Stimulated activated CD4-positive, alpha-beta T cell treated with anti-CD3 and anti-CD28 coated beads, Interleukin-4, amount 100 ng/mL, for 1 hour (primary cell): ENCODE measurements around the gene CSNK1E.

Experiments used
- DNase-seq: peaks from one replicate; pipeline ENCODE4 v3.0.0-alpha.2; 2020

CSNK1E gene

DNA sequence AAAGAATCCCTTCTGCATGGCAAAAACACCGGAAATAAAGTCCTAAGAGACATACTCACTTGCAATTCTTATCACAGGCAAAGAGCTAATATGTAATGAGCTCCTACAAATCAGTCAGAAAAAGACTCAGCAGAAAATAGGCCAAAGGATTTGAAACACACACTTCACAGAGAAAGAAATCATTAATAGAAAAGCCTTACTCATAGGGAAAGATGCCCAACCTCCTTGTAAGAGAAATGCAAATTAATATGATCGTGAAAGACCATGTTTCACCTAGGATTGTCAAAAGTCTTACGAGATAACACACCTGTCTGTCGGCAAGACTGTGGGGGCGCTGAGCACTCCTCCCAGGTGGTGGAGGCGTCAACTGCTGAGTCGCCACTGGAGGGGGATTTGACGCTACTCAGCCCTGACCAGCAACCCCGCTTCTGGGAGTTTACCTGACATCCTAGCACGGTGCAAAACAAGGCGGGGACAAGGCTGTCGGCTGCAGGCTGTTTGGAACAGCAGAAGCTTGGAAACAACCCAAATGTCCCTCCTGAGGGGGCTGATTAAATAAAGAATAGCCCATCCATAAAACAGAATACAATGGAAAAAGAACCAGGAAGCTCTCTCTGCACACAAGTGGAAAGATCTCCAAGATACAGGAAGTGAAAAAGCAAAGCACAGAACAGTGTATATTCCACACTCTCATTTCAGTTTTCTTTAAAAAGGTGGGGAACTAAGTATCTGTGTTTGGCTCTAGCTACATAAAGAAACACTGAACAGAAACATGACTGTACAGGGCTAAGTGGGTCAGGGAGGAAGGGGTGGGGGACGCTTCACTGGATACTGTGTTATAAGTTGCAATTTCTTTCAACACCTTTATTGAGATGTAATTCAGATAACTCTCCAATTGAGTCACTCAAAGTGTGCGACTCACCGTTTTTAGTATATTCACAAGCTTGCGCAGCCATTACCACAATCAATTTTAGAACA is 11.5 kb downstream of the CSNK1E start:
- DNase-seq: peak; percentile 43

DNA sequence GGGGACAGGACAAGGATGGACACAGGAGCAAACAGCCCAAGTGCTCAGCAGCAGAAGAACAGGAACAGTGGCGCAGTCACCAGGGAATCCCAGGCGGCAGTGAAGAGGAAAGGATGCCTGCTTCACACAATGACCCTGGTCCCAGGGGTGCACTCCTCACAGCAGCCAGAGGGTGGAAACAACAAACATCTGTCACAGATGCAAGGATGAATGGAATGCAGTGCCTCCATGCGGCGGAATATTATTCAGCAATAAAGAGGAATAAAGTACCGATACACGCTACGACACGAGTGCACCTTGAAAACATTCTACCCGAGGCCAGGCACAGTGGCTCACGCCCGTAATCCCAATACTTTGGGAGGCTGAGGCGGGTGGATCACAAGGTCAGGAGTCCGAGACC is 12.7 kb downstream of the CSNK1E start:
- no peak for DNase-seq

GRCh38 chr22:38303974-38304373 is 13.3 kb downstream of the CSNK1E start:
- DNase-seq: no peak

DNA sequence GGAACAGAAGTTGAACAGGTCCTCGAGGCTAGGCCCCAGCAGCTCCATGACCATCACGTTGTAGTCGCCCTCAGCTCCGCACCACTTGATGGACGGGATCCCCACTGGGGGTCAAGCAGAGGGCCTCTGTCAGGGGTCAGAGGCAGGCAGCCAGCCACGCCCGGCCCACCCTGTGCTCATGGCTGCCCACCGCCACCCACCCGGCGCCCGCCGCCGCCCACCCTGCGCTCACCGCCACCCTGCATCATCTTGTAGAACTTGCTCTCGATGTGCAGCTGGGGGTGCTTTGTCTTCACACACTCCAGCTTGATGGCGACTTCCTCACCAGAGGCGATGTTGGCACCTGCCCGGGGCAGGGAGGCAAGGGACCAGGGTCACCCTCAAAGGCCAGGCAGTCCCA is 14.3 kb downstream of the CSNK1E start:
- no peak for DNase-seq

- no peak for DNase-seq
Observed at GRCh38 chr22:38300946-38301345, 16.3 kb downstream of the CSNK1E start.

- no peak for DNase-seq
Observed at GRCh38 chr22:38300197-38300945, 16.9 kb downstream of the CSNK1E start.

- DNase-seq: no peak
Observed at GRCh38 chr22:38299770-38300102, 17.5 kb downstream of the CSNK1E start.

GRCh38 chr22:38298312-38299005 is 18.8 kb downstream of the CSNK1E start:
- DNase-seq: peak; percentile 54

GRCh38 chr22:38296372-38296771 is 20.9 kb downstream of the CSNK1E start:
- no peak for DNase-seq

DNA sequence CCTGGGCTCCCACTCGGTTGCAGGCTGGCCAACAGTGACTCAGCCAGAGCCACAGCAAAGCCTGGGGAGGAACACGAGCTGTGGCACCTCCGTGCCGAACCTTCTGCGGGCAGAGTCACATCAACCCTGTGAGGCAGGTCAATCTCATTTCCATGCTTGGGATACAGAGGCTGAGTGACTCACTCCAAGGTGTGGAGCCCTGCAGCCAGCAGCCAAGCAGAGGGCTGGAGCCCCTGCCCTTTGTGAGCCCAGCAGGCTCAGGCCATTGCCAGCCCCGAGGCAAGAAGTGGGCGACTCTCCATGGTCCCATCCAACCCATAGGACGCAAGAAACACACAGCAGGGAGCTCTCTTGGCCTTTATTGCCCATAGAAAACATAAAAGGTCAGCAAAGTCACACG is 21.4 kb downstream of the CSNK1E start:
- no peak for DNase-seq

DNA sequence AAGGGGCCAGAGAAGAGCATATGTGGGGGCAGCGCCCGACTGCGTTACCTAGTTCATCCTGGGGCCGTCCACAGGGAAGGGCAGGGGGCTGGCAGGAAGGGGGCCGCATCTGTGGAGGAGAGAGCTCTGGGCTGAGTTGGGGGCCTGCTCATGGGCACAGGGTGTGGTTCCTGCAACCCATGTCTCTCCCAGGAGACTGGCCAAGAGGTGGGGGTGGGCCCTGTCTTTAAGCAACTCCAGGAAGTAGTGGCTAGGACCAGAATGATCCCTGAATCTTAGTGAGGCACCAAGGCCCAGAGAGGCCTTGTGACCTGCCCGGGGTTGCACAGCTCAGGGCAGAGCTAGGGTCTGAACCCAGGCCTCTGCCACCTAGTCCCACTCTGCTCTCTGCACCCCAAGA is 21.9 kb downstream of the CSNK1E start:
- no peak for DNase-seq

DNA sequence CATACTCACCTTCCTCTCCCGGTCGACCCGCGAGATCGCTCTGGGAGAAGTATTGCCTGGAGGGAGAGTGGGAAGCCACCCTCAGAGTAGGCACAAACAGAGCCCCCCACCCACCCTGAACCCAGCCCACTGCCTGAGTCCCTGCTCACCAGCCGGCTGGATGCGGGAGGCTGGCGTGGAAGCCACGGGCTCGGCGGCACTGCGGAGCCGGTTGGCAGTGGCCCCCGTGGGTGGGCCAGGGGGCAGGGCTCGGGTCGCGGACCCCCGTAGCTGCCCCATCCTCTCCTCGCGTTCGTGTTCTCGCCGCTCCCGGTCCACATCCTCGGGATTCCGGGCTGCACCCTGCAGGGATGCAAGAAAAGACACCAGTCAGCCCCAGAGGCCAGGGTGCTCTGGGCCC is 23.0 kb downstream of the CSNK1E start:
- no peak for DNase-seq

- no peak for DNase-seq
Observed at GRCh38 chr22:38292694-38293093, 24.5 kb downstream of the CSNK1E start.

- DNase-seq: no peak
Observed at GRCh38 chr22:38291201-38291777, 25.9 kb downstream of the CSNK1E start.

DNA sequence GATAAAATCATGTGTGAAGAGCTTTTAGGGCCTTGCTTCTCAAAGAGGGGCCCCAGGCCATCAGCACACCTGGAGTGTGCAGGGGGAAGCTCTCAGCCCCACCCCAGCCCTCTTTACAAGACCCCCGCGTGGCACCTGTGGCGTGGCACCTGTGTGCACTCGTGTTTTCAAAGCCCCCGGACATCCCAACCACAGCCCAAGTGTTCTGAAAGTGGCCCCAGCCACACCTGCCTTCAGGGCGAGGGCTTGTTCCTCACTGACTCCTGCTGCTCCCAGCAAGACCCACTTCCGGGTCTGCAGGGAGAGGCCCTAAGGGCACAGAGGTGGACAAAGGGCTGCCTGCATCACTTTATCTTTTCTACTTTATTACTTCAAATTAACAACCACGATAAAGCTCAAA is 26.9 kb downstream of the CSNK1E start:
- no peak for DNase-seq

DNA sequence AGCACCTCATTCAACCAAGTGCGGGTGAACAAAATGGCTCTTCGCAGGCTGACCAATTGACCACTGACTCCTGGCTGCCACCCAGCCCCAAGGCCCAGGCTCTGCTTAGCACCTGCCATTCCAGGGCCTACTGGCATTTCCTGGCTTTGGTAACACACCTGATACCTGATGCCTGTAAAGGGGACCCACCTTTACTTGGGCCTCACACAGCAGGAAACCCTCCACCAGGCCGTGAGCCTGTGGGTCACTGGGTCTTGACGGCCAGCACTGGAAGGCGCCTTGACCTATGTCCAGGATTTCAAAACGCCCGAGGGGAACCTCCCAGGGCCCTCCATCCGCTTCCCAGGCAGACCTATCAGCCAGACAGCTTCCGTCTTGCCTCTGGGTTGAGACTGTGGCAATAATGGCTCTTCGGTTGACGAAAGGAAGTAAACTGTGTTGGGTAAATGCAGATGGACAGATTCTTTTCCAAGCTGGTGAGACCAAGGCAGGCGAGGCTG is 27.6 kb downstream of the CSNK1E start:
- DNase-seq: no peak

DNA sequence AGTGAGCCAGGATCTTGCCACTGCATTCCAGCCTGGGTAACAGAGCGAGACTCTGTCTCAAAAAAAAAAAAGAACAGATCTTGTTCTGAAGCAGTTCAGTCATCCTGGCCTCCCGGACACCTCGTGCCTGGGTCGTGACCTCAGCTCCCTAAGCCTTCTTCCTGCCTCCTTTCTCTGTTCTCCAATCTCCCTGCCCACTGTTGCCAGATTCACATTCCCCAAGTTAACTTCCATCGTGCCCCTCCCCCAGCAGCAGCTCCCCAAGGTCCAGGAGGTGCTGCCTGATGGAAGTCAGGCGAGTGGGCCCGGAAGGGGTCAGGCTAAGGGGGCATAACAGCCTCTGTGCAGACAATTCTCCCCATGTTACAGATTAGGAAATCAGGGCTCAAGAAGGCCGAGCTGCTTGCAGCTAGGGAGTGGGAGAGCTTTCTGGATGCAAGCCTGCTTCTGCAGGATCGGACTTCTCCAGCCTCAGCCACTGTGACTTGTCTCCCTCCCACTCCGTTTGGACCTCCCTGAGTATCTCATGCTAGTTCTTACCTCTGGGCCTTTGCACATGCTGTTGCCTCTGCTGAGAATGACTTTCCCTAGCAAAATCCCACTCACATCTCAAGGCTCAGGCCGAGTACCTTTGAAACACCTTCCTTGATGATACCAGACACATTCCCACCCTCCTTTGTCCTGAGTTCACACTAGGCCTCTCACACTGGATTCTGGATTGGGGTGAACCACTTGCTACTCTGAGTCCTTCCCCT is 30.1 kb downstream of the CSNK1E start:
- DNase-seq: no peak

- no peak for DNase-seq
Observed at GRCh38 chr22:38285018-38285417, 32.2 kb downstream of the CSNK1E start.

- DNase-seq: no peak
Observed at GRCh38 chr22:38284042-38284402, 33.2 kb downstream of the CSNK1E start.

- DNase-seq: no peak
Observed at GRCh38 chr22:38282397-38282796, 34.8 kb downstream of the CSNK1E start.

DNA sequence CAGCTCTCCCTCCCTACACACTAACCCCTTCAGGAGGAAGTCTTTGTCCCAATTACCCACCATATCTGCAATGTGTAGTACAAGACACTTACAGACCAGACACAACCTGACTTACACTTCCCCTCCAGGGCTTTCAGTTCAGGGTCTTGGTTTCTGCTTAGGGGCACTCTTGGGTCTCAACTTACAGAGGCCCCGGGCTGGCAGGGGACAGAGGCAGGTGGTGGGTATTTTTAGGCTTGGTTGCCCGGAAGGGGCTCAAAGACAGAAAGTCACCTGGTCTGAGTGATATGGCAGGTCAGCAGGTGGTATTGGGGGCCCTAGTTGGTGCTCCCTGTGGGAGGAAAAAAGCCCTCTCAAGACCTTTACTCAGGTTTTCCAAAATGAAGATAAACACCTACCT is 41.1 kb downstream of the CSNK1E start:
- no peak for DNase-seq

GRCh38 chr22:38273135-38273826 is 44.0 kb downstream of the CSNK1E start:
- DNase-seq: no peak
